Bronchial epithelial cell (primary cell): ENCODE results near the gene ZSCAN22. TPM values are rescaled to one million over a fixed set of nuclear protein-coding genes. Genes with fewer than 3 reads are reported as not detected.
A peak's percentile ranks its signal among the peaks of the same experiment; 100 is the strongest.

ENCODE experiments used
- DNase-seq: peaks from one replicate; pipeline ENCODE4 v3.0.0-alpha.2; 2010; ENCODE audit warnings: low read depth
- FAIRE-seq: peaks from 2 replicates; lab custom pipeline; 2011; peaks lifted over from hg19 to GRCh38; lab: Jason Lieb, UNC
- H3K27me3 ChIP-seq: 2 replicates; pipeline ENCODE4 v1.5.1; 2011; ENCODE audit warnings: low read length; ENCODE audit not compliant: control insufficient read depth, insufficient read depth
- H3K36me3 ChIP-seq: 2 replicates; pipeline ENCODE4 v1.5.1; 2011; ENCODE audit warnings: low read length; ENCODE audit not compliant: control insufficient read depth, insufficient read depth
- H3K4me3 ChIP-seq: 2 replicates; pipeline ENCODE4 v1.5.1; 2011; ENCODE audit warnings: mild to moderate bottlenecking, low read depth, low read length, control low read depth
- total RNA-seq: library from RNA; depleted of rRNA; stranded (reverse); fragments of >200 nt; gene quantifications from 2 replicates; pipeline ENCODE4 v1.2.1, GENCODE V29; 2014
- TF ChIP-seq, protein P1 (sequence below): IDR thresholded peaks from 2 replicates; pipeline ENCODE4 v1.5.1; 2011; ENCODE audit warnings: mild to moderate bottlenecking, moderate library complexity, low read length, control low read depth, inconsistent platforms; ENCODE audit not compliant: insufficient read depth, severe bottlenecking

Gene ZSCAN22
- 1.8 and 2.2 TPM in 2 replicates for total RNA-seq

DNA sequence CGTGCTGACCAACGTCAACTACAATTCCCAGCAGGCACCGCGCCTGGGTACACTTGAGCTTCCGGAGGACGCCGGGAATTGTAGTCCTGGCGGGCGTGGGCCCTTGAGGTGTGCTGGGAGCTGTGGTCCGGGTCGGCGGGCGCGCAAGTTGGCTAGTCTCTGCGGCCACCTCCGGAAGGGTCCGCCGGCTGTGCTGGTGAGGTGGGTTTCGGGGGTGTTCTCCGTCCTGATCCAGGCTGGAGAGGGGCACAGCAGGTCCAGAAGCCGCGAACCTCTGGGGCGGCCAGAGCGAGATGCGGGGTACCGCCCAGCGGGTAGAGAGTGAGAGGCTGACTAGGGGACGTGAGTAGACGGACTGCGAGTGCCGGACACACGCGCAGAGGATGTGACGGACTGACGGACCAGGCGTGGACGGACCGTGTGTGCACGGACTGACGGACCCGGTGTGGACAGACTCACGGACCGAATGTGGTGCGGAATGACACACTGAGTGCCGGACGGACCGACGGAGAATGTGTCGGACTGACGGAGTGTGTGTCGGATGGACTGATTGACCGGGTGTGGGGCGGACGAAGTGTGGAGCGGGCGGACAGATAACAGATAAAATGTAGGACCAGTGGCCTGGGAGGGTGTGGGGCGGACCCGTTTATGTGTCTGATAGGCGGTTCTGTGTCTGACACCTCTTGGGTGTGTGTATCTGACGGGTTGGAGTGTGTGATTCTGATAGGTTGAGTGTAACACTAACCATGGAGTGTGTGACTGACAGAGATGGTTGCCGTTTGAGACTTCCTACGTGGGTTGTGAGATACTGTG, at the start of gene ZSCAN22:
ZSCAN22 (plus strand) TSS at position 81 of the 813 bp plus-strand sequence. CDS start 7,809 bp downstream, outside the sequence.
- Histone ChIP-seq H3K36me3 (peaks cover 3% of the 10 kb centered on the region), H3K27me3 (no peaks in the 10 kb centered on the region), H3K4me3 (peak within 1 kb of the TSS; percentile 74)
- TF ChIP-seq, protein P1, sequence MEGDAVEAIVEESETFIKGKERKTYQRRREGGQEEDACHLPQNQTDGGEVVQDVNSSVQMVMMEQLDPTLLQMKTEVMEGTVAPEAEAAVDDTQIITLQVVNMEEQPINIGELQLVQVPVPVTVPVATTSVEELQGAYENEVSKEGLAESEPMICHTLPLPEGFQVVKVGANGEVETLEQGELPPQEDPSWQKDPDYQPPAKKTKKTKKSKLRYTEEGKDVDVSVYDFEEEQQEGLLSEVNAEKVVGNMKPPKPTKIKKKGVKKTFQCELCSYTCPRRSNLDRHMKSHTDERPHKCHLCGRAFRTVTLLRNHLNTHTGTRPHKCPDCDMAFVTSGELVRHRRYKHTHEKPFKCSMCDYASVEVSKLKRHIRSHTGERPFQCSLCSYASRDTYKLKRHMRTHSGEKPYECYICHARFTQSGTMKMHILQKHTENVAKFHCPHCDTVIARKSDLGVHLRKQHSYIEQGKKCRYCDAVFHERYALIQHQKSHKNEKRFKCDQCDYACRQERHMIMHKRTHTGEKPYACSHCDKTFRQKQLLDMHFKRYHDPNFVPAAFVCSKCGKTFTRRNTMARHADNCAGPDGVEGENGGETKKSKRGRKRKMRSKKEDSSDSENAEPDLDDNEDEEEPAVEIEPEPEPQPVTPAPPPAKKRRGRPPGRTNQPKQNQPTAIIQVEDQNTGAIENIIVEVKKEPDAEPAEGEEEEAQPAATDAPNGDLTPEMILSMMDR = no peak
- FAIRE-seq = no peak
- DNase-seq = peak; percentile 89

DNA sequence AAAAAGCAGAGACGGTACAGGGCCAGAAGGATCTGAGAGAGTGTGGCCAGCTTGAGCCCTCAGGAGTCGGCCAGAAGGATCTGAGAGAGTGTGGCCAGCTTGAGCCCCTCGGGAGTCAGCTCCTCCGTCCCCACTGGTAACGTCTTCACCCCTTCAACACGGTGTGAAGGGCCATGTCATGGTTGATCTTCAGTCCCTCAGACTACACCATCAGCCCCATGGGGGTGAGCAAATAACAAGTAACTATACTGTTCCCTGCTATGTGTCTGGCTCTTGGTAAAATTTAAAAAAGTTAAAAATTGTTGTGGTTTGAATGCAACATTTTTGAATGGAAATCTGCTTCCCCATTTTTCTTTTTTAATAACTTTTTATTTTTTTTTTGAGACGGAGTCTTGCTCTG, 49.6 kb upstream of the ZSCAN22 start:
- Histone ChIP-seq H3K27me3 (no peaks in the 10 kb centered on the region), H3K36me3 (no peaks in the 10 kb centered on the region), H3K4me3 (no peak overlapping the region)
- FAIRE-seq (no peak), DNase-seq (no peak)
- TF ChIP-seq, protein P1 = no peak

DNA sequence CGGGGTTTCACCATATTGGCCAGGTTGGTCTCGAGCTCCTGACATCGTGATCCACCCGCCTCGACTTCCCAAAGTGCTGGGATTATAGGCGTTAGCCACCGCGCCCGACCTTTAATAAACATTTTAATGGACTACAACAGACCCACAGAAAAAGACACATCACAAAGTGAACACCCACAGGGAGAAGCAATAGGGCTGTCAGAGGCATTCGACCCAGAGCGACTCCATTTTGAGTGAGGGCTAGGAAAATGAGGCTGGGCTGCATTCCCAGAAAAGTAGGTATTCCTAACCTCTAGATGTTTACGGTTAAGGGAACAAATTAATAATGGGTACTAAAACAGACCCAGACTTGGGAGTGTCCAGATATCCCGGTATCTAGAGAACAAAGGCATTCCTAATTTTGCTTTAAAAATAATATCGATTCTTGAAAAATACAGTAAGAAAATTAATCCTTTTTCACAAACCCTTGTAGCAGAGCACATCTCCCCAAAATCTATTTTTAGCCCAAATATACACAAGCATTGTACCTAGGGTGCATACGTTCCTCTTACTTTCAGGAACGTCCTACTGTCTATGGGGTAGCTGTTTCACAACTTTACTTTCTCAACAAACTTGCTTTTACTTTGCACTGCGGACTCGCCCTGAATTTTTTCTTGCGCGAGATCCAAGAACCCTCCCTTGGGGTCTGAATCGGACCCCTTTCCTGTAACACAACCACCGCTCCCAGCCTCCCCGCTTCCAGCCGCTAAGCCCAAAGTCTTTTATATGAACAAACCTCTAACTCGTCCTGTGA, 48.9 kb upstream of the ZSCAN22 start:
- TF ChIP-seq, protein P1 = no peak
- Histone ChIP-seq H3K36me3 (no peaks in the 10 kb centered on the region), H3K27me3 (no peaks in the 10 kb centered on the region), H3K4me3 (peak overlapping the region; percentile 96)
- FAIRE-seq (no peak), DNase-seq (no peak)

DNA sequence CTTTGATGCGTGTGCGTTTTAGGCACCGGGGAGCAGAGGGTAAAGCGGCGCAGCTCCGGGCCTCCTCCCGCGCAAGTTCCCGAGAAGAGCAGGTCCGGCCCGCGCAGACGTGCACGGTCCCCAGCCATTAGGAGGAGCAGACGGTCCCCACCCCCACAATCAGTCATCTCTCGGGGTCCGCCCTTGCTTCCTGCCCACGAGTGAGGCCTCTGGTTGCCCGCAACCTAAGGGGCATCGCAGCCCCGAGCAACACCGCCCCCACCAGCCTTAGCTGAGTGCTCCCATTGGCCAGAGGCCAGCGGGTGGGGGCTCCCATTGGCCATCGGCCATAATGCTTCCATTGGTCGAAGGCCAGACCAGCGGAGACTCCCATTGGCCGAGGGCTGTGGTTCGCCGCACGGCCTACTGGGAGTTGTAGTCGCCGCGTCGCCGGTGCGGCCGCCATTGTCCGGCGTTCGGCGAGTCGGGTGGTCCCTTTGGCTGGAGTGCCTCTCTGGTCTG, 48.2 kb upstream of the ZSCAN22 start, which contains the start of gene ZNF8:
ZNF8 (plus strand) TSS at position 415 of the 501 bp plus-strand sequence. CDS start 127 bp downstream, outside the sequence.
- Histone ChIP-seq H3K27me3 (no peaks in the 10 kb centered on the region), H3K36me3 (no peaks in the 10 kb centered on the region), H3K4me3 (peak within 1 kb of the TSS; percentile 96)
- FAIRE-seq (no peak), DNase-seq (peak; percentile 96)
- TF ChIP-seq, protein P1 = peak; percentile 11

DNA sequence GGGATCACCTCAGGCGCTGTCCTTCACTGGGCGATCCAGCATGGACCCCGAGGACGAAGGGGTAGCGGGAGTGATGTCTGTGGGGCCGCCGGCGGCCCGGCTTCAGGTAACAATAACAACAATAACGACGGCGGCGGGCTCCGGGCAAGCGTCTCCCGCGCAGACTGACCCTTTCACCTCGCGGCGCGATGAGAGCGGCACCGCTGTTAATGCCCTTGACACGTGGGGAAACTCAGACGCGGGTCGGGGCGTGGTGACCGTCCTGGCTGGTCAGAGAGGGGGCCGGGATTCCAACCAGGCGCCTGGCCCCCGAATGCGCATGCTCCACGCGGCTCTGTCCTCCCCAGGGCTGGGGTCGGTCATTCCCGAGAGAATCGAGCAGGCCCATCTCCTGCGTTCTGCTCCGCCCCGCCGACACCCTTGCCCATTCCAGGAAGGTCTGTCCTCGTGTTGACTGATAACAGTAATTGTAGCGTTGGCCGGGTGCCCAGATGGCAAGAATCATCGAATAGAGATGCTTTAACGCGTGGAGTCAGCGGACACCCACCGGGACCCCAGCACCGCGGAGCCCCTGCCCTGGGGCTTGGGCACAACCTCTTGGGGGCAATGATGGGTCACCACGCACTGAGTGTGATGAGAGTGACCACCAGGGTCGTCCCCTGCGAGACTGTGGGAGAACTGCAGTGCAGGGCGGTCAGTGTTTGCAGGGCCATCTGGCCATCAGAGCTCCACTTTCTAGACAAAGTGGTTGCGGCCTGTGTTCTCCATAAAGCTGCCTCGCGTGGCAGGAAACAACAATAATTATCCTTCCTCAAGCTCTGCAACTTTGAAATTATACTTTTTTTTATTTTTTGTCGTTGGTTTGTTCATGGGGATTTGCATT, 47.5 kb upstream of the ZSCAN22 start:
- TF ChIP-seq, protein P1 = no peak
- FAIRE-seq = no peak
- DNase-seq = peak; percentile 44
- no peaks in the 10 kb centered on the region for H3K27me3 ChIP-seq
- no peaks in the 10 kb centered on the region for H3K36me3 ChIP-seq
- H3K4me3 ChIP-seq = peak overlapping the region; percentile 96
